Motor neuron (in vitro differentiated cells): ENCODE results near the gene GPC3. TPM values are rescaled to one million over a fixed set of nuclear protein-coding genes. Genes with fewer than 3 reads are reported as not detected.

ENCODE experiments used
- ATAC-seq, 8 experiments: fragments of 200-7000 bp; cut with Tn5 transposase; replicated peaks in 6 of 8; 2 replicates each; pipeline ENCODE4 v1.8.0; 2021; ENCODE audit warnings: mild to moderate bottlenecking in 8 of 8, moderate library complexity in 8 of 8
- H3K27ac ChIP-seq, 2 donors: fragments of 250-450 bp; sonication (Bioruptor Pico); 2 replicates each; pipeline ENCODE4 v1.9.0; 2021; ENCODE audit warnings: antibody characterized with exemption in 2 of 2, mild to moderate bottlenecking in 2 of 2, moderate library complexity in 1 of 2
- H3K4me1 ChIP-seq, 2 donors: fragments of 250-450 bp; sonication (Bioruptor Pico); replicated peaks in 1 of 2; 2 replicates each; pipeline ENCODE4 v1.6.1; 2021; ENCODE audit warnings: antibody characterized with exemption in 2 of 2, mild to moderate bottlenecking in 2 of 2, moderate library complexity in 1 of 2
- H3K4me3 ChIP-seq, 5 donors: fragments of 250-450 bp; sonication (Bioruptor Pico); 2 replicates each; pipeline ENCODE4 v1.9.0; 2021; ENCODE audit warnings: antibody characterized with exemption in 5 of 5, mild to moderate bottlenecking in 5 of 5, moderate library complexity in 4 of 5
- WGBS, 10 experiments: fragments of 450-650 bp; shearing (Covaris generic); methylation state at CpG; one replicate each; pipeline ENCODE4 v1.0.0; 2022; 5-methylcytosine and 5-hydroxymethylcytosine counted together
- in situ Hi-C, 9 experiments: fragments of 400-800 bp; cut with MboI; loops; one replicate each; pipeline ENCODE4 v1.15.0; 2021; ENCODE audit warnings: low sequenced_read_pairs in 9 of 9, low pct_unique_long_range_greater_than_20kb in 2 of 9; ENCODE audit not compliant: unreplicated experiment in 9 of 9
- total RNA-seq, 8 experiments: library from RNA; unstranded; fragments of 300-600 nt; gene quantifications; 2 replicates each; pipeline versions ENCODE4 v1.2.3 to v1.2.4, GENCODE V29; 2022

Gene GPC3
- total RNA-seq, 8 experiments from 2014 or later, result 2.7 to 92.2 (median 3.6) TPM; not detected in 3

GRCh38 chrX:133658293-133658911, 327.0 kb downstream of the GPC3 start:
- no peak overlapping the region for H3K4me3 ChIP-seq
- in situ Hi-C loops, result loop anchor here in 1 of 9 experiments (25.0 kb wide), 1 partner anchor 671 kb away; no protein-coding TSS in a partner anchor
- 50 to 100% (median 83%) methylated on average over 1 to 3 of the region's 3 CpGs; no CpG with 5 or more reads in 4 of the 10 experiments for WGBS, 10 experiments
- no peak overlapping the region for H3K27ac ChIP-seq
- no peak for ATAC-seq
- H3K4me1 ChIP-seq, result no peaks in the 10 kb centered on the region

GRCh38 chrX:133655275-133656265, 329.8 kb downstream of the GPC3 start:
- ATAC-seq, result no peak
- Histone ChIP-seq H3K27ac (no peak overlapping the region), H3K4me1 (no peaks in the 10 kb centered on the region), H3K4me3 (no peak overlapping the region)
- 0 to 40% (median 0%) methylated on average over 1 of the region's 2 CpGs; no CpG with 5 or more reads in 5 of the 10 experiments for WGBS, 10 experiments
- in situ Hi-C loops, result loop anchor here in 1 of 9 experiments (25.0 kb wide), 1 partner anchor 668 kb away; no protein-coding TSS in a partner anchor

- ATAC-seq, result no peak
- H3K27ac ChIP-seq, result no peak overlapping the region
- no peak overlapping the region for H3K4me3 ChIP-seq
- in situ Hi-C loops, result loop anchor here in 1 of 9 experiments (25.0 kb wide), 1 partner anchor 668 kb away; no protein-coding TSS in a partner anchor
- H3K4me1 ChIP-seq, result no peaks in the 10 kb centered on the region
These were observed 330.6 kb downstream of the GPC3 start for GRCh38 chrX:133654811-133655210.

- no peak for ATAC-seq
- WGBS, 10 experiments, result 30 to 100% (median 35%) methylated on average over 1 to 2 of the region's 2 CpGs; no CpG with 5 or more reads in 7 of the 10 experiments
- Histone ChIP-seq H3K4me3 (no peak overlapping the region), H3K27ac (no peak overlapping the region), H3K4me1 (no peaks in the 10 kb centered on the region)
- in situ Hi-C loops, result loop anchor here in 1 of 9 experiments (25.0 kb wide), 1 partner anchor 666 kb away; no protein-coding TSS in a partner anchor
These were observed 332.0 kb downstream of the GPC3 start for GRCh38 chrX:133653358-133653757.

GRCh38 chrX:133652185-133652584, 333.2 kb downstream of the GPC3 start:
- no peaks in the 10 kb centered on the region for H3K4me1 ChIP-seq
- 40 to 100% (median 50%) methylated on average over 1 of the region's 1 CpG; no CpG with 5 or more reads in 7 of the 10 experiments for WGBS, 10 experiments
- H3K4me3 ChIP-seq, result no peak overlapping the region
- ATAC-seq, result no peak
- in situ Hi-C loops, result loop anchor here in 1 of 9 experiments (25.0 kb wide), 1 partner anchor 665 kb away; no protein-coding TSS in a partner anchor
- no peak overlapping the region for H3K27ac ChIP-seq

- ATAC-seq, result no peak
- H3K4me3 ChIP-seq, result no peak overlapping the region
- H3K4me1 ChIP-seq, result no peaks in the 10 kb centered on the region
- H3K27ac ChIP-seq, result no peak overlapping the region
- in situ Hi-C loops, result loop anchor here in 1 of 9 experiments (25.0 kb wide), 1 partner anchor 663 kb away; no protein-coding TSS in a partner anchor
- WGBS, 10 experiments, result 0 to 100% (median 40%) methylated on average over 1 of the region's 1 CpG; no CpG with 5 or more reads in 7 of the 10 experiments
These were observed 335.2 kb downstream of the GPC3 start for GRCh38 chrX:133650239-133650638.

GRCh38 chrX:133649651-133650050, 335.7 kb downstream of the GPC3 start:
- 0 to 25% (median 20%) methylated on average over 1 of the region's 1 CpG; no CpG with 5 or more reads in 7 of the 10 experiments for WGBS, 10 experiments
- in situ Hi-C loops, result loop anchor here in 1 of 9 experiments (25.0 kb wide), 1 partner anchor 662 kb away; no protein-coding TSS in a partner anchor
- H3K4me3 ChIP-seq, result no peak overlapping the region

GRCh38 chrX:133648594-133648993, 336.8 kb downstream of the GPC3 start:
- H3K4me1 ChIP-seq, result no peaks in the 10 kb centered on the region
- in situ Hi-C loops, result no loop called here
- H3K4me3 ChIP-seq, result no peak overlapping the region
- no peak for ATAC-seq
- H3K27ac ChIP-seq, result no peak overlapping the region
- 0 to 60% (median 43%) methylated on average over 1 to 4 of the region's 4 CpGs; no CpG with 5 or more reads in 6 of the 10 experiments for WGBS, 10 experiments

More at GRCh38 chrX:133649651-133650050, 335.7 kb downstream of the GPC3 start:
- Histone ChIP-seq H3K4me1 (no peaks in the 10 kb centered on the region), H3K27ac (no peak overlapping the region)
- peak in 2 of 8 experiments; percentile 27 to 82 for ATAC-seq

- no peak overlapping the region for H3K4me3 ChIP-seq
- in situ Hi-C loops, result no loop called here
- 37 to 100% (median 58%) methylated on average over 1 to 2 of the region's 3 CpGs; no CpG with 5 or more reads in 6 of the 10 experiments for WGBS, 10 experiments
- ATAC-seq, result no peak
- H3K27ac ChIP-seq, result no peak overlapping the region
- no peaks in the 10 kb centered on the region for H3K4me1 ChIP-seq
These were observed 338.7 kb downstream of the GPC3 start for GRCh38 chrX:133646719-133647116.

GRCh38 chrX:133645977-133646718, 339.2 kb downstream of the GPC3 start:
- WGBS, 10 experiments, result 0 to 100% (median 44%) methylated on average over 1 to 4 of the region's 5 CpGs; no CpG with 5 or more reads in 3 of the 10 experiments
- Histone ChIP-seq H3K4me3 (no peak overlapping the region), H3K27ac (no peak overlapping the region), H3K4me1 (no peaks in the 10 kb centered on the region)
- peak in 2 of 8 experiments; percentile 20 to 39 for ATAC-seq
- in situ Hi-C loops, result no loop called here

- in situ Hi-C loops, result no loop called here
- no peak for ATAC-seq
- Histone ChIP-seq H3K4me3 (no peak overlapping the region), H3K27ac (no peak overlapping the region), H3K4me1 (peaks cover 0 to 4% of the 10 kb centered on the region in 2 donors)
- 44 to 100% (median 90%) methylated on average over 1 to 6 of the region's 6 CpGs; no CpG with 5 or more reads in 5 of the 10 experiments for WGBS, 10 experiments
These were observed 340.1 kb downstream of the GPC3 start for GRCh38 chrX:133645256-133645655.
